ENCODE data around the gene OSBPL6.
"Not testable (repeated sequence)": the region's sequence is repeated elsewhere in the genome, so short reads cannot be mapped to it uniquely, and the experiment has no call there.

OSBPL6 gene

GRCh38 chr2:178330175-178331017 lies 136.1 kb downstream of the OSBPL6 start:
- H3K27ac ChIP-seq: no peak overlapping the region
- H3K36me3 ChIP-seq (ENCODE audit: insufficient read depth, low read length): no peaks in the 10 kb centered on the region
- no peak for DNase-seq (ENCODE audit: low read depth, low spot score)
- H3K4me3 ChIP-seq: no peak overlapping the region
- TF ChIP-seq FOXP2 (optimal IDR thresholded peaks at IDR 0.05; ENCODE audit: control extremely low read depth, extremely low read length, insufficient read depth): no peak
- no peak for TF ChIP-seq POLR2AphosphoS5 (IDR thresholded peaks at IDR 0.05; ENCODE audit: borderline replicate concordance, low read depth, low read length)
- no peak for TF ChIP-seq EZH2 (IDR thresholded peaks at IDR 0.05)
- H3K9ac ChIP-seq (ENCODE audit: insufficient read length): no peak overlapping the region
- H3K9me3 ChIP-seq (ENCODE audit: low read depth, low read length): no peaks in the 10 kb centered on the region

- no peak for TF ChIP-seq EZH2 (IDR thresholded peaks at IDR 0.05)
- TF ChIP-seq FOXP2 (optimal IDR thresholded peaks at IDR 0.05; ENCODE audit: control extremely low read depth, extremely low read length, insufficient read depth): no peak
- TF ChIP-seq POLR2AphosphoS5 (IDR thresholded peaks at IDR 0.05; ENCODE audit: borderline replicate concordance, low read depth, low read length): no peak
- H3K36me3 ChIP-seq (ENCODE audit: insufficient read depth, low read length): no peaks in the 10 kb centered on the region
- H3K27ac ChIP-seq: no peak overlapping the region
- DNase-seq (ENCODE audit: low read depth, low spot score): no peak
- H3K4me3 ChIP-seq: no peak overlapping the region
- no peak overlapping the region for H3K9ac ChIP-seq (ENCODE audit: insufficient read length)
- H3K9me3 ChIP-seq (ENCODE audit: low read depth, low read length): no peaks in the 10 kb centered on the region
Measured at GRCh38 chr2:178331474-178332432, 137.4 kb downstream of the OSBPL6 start.

GRCh38 chr2:178333851-178334250 lies 139.5 kb downstream of the OSBPL6 start:
- no peak overlapping the region for H3K27ac ChIP-seq
- TF ChIP-seq FOXP2 (optimal IDR thresholded peaks at IDR 0.05; ENCODE audit: control extremely low read depth, extremely low read length, insufficient read depth) (no peak), POLR2AphosphoS5 (IDR thresholded peaks at IDR 0.05; ENCODE audit: borderline replicate concordance, low read depth, low read length) (no peak), EZH2 (IDR thresholded peaks at IDR 0.05) (no peak)
- H3K9ac ChIP-seq (ENCODE audit: insufficient read length): no peak overlapping the region
- DNase-seq (ENCODE audit: low read depth, low spot score): no peak
- H3K36me3 ChIP-seq (ENCODE audit: insufficient read depth, low read length): no peaks in the 10 kb centered on the region
- H3K4me3 ChIP-seq: no peak overlapping the region
- H3K9me3 ChIP-seq (ENCODE audit: low read depth, low read length): no peaks in the 10 kb centered on the region

GRCh38 chr2:178335230-178335629 lies 140.9 kb downstream of the OSBPL6 start:
- TF ChIP-seq EZH2 (IDR thresholded peaks at IDR 0.05): no peak
- no peak for TF ChIP-seq POLR2AphosphoS5 (IDR thresholded peaks at IDR 0.05; ENCODE audit: borderline replicate concordance, low read depth, low read length)
- no peak for TF ChIP-seq FOXP2 (optimal IDR thresholded peaks at IDR 0.05; ENCODE audit: control extremely low read depth, extremely low read length, insufficient read depth)
- H3K36me3 ChIP-seq (ENCODE audit: insufficient read depth, low read length): no peaks in the 10 kb centered on the region
- H3K9ac ChIP-seq (ENCODE audit: insufficient read length): no peak overlapping the region
- no peak for DNase-seq (ENCODE audit: low read depth, low spot score)
- H3K27ac ChIP-seq: no peak overlapping the region
- H3K9me3 ChIP-seq (ENCODE audit: low read depth, low read length): no peaks in the 10 kb centered on the region
- H3K4me3 ChIP-seq: no peak overlapping the region

- Histone ChIP-seq H3K4me3 (no peak overlapping the region), H3K36me3 (ENCODE audit: insufficient read depth, low read length) (no peaks in the 10 kb centered on the region), H3K9me3 (ENCODE audit: low read depth, low read length) (no peaks in the 10 kb centered on the region), H3K27ac (no peak overlapping the region), H3K9ac (ENCODE audit: insufficient read length) (no peak overlapping the region)
- DNase-seq (ENCODE audit: low read depth, low spot score): no peak
- TF ChIP-seq FOXP2 (optimal IDR thresholded peaks at IDR 0.05; ENCODE audit: control extremely low read depth, extremely low read length, insufficient read depth) (no peak), POLR2AphosphoS5 (IDR thresholded peaks at IDR 0.05; ENCODE audit: borderline replicate concordance, low read depth, low read length) (no peak), EZH2 (IDR thresholded peaks at IDR 0.05) (no peak)
Measured at GRCh38 chr2:178344121-178344520, 149.8 kb downstream of the OSBPL6 start.

- H3K36me3 ChIP-seq (ENCODE audit: insufficient read depth, low read length): no peaks in the 10 kb centered on the region
- H3K9ac ChIP-seq (ENCODE audit: insufficient read length): no peak overlapping the region
- DNase-seq (ENCODE audit: low read depth, low spot score): no peak
- no peaks in the 10 kb centered on the region for H3K9me3 ChIP-seq (ENCODE audit: low read depth, low read length)
- TF ChIP-seq FOXP2 (optimal IDR thresholded peaks at IDR 0.05; ENCODE audit: control extremely low read depth, extremely low read length, insufficient read depth): no peak
- no peak for TF ChIP-seq EZH2 (IDR thresholded peaks at IDR 0.05)
- TF ChIP-seq POLR2AphosphoS5 (IDR thresholded peaks at IDR 0.05; ENCODE audit: borderline replicate concordance, low read depth, low read length): no peak
- no peak overlapping the region for H3K27ac ChIP-seq
- H3K4me3 ChIP-seq: no peak overlapping the region
Measured at GRCh38 chr2:178345951-178346350, 151.6 kb downstream of the OSBPL6 start.

GRCh38 chr2:178350051-178350450 lies 155.7 kb downstream of the OSBPL6 start:
- TF ChIP-seq FOXP2 (optimal IDR thresholded peaks at IDR 0.05; ENCODE audit: control extremely low read depth, extremely low read length, insufficient read depth) (no peak), POLR2AphosphoS5 (IDR thresholded peaks at IDR 0.05; ENCODE audit: borderline replicate concordance, low read depth, low read length) (no peak), EZH2 (IDR thresholded peaks at IDR 0.05) (no peak)
- Histone ChIP-seq H3K4me3 (no peak overlapping the region), H3K27ac (no peak overlapping the region)

GRCh38 chr2:178357704-178358103 lies 163.4 kb downstream of the OSBPL6 start:
- not testable (repeated sequence) for H3K4me3 ChIP-seq; H3K27ac ChIP-seq; DNase-seq (ENCODE audit: low read depth, low spot score); H3K36me3 ChIP-seq (ENCODE audit: insufficient read depth, low read length); H3K9ac ChIP-seq (ENCODE audit: insufficient read length); H3K9me3 ChIP-seq (ENCODE audit: low read depth, low read length)

More at GRCh38 chr2:178350051-178350450, 155.7 kb downstream of the OSBPL6 start:
- no peak for DNase-seq (ENCODE audit: low read depth, low spot score)
- no peaks in the 10 kb centered on the region for H3K36me3 ChIP-seq (ENCODE audit: insufficient read depth, low read length)
- H3K9ac ChIP-seq (ENCODE audit: insufficient read length): no peak overlapping the region
- H3K9me3 ChIP-seq (ENCODE audit: low read depth, low read length): no peaks in the 10 kb centered on the region

Data from SK-N-MC (cell line).